Activated CD8-positive, alpha-beta memory T cell treated with anti-CD3 and anti-CD28 coated beads, Interleukin-2, amount 50 U/mL, for 48 hours (primary cell): ENCODE measurements around the gene POLR2L.
A peak's percentile ranks its signal among the peaks of the same experiment; 100 is the strongest.

Source experiments
- DNase-seq: peaks from one replicate; pipeline ENCODE4 v3.0.0-alpha.2; 2020

The POLR2L gene

GRCh38 chr11:842370-843002, at the start of gene POLR2L, which contains the start of gene TSPAN4:
TSS of gene POLR2L (minus strand) at chr11:842529. CDS start at chr11:842508, 21 bp downstream.
TSS of gene TSPAN4 (plus strand) at chr11:842852. CDS start at chr11:850305, 7,453 bp downstream.
- DNase-seq, result peak; percentile 95

- no peak for DNase-seq
Measured at GRCh38 chr11:890794-891540, 48.6 kb upstream of the POLR2L start.

GRCh38 chr11:889687-890475, 47.6 kb upstream of the POLR2L start:
- DNase-seq, result no peak

GRCh38 chr11:889257-889656, 46.9 kb upstream of the POLR2L start:
- no peak for DNase-seq

- DNase-seq, result no peak
Measured at GRCh38 chr11:888310-889212, 46.2 kb upstream of the POLR2L start.

- no peak for DNase-seq
Measured at GRCh38 chr11:887589-887988, 45.3 kb upstream of the POLR2L start.

- DNase-seq, result no peak
Measured at GRCh38 chr11:886568-886967, 44.2 kb upstream of the POLR2L start.

- DNase-seq, result no peak
Measured at GRCh38 chr11:884578-885070, 42.3 kb upstream of the POLR2L start.

GRCh38 chr11:883527-883926, 41.2 kb upstream of the POLR2L start:
- no peak for DNase-seq

- DNase-seq, result no peak
Measured at GRCh38 chr11:882596-882995, 40.3 kb upstream of the POLR2L start.

GRCh38 chr11:880447-880846, 38.1 kb upstream of the POLR2L start:
- DNase-seq, result no peak

GRCh38 chr11:877565-877964, 35.2 kb upstream of the POLR2L start:
- peak; percentile 63 for DNase-seq

- DNase-seq, result no peak
Measured at GRCh38 chr11:876545-876944, 34.2 kb upstream of the POLR2L start.

- DNase-seq, result no peak
Measured at GRCh38 chr11:875769-876301, 33.5 kb upstream of the POLR2L start.

GRCh38 chr11:875203-875602, 32.9 kb upstream of the POLR2L start:
- DNase-seq, result no peak

- no peak for DNase-seq
Measured at GRCh38 chr11:873706-874105, 31.4 kb upstream of the POLR2L start.

GRCh38 chr11:872799-873198, 30.5 kb upstream of the POLR2L start:
- DNase-seq, result no peak

GRCh38 chr11:871472-871871, 29.1 kb upstream of the POLR2L start:
- DNase-seq, result no peak

GRCh38 chr11:870418-870817, 28.1 kb upstream of the POLR2L start:
- DNase-seq, result no peak

GRCh38 chr11:870127-870413, 27.7 kb upstream of the POLR2L start:
- no peak for DNase-seq

- DNase-seq, result no peak
Measured at GRCh38 chr11:869399-870126, 27.2 kb upstream of the POLR2L start.

- no peak for DNase-seq
Measured at GRCh38 chr11:868802-869201, 26.5 kb upstream of the POLR2L start.
